ENCODE measurements around the gene SETD3.

GRCh38 chr14:99426265-99426664, 54.4 kb downstream of the SETD3 start:
- TF ChIP-seq EP300 (IDR thresholded peaks at IDR 0.05) (no peak), CTCF (IDR thresholded peaks at IDR 0.05) (no peak), POLR2A (IDR thresholded peaks at IDR 0.05) (no peak)

All from stomach (tissue), 4 donors.